Sigmoid colon (tissue), 4 donors: Measurements from ENCODE around the gene SF1.

ENCODE experiments used
- CTCF ChIP-seq, 4 experiments: fragments of 450-650 bp in 3 of 4; fragments of 200-600 bp in 1 of 4; IDR thresholded peaks; one replicate each; pipeline ENCODE4 v1.5.1; 2016 to 2019; ENCODE audit warnings: antibody characterized with exemption in 4 of 4, mild to moderate bottlenecking in 3 of 4, moderate library complexity in 2 of 4
- EP300 ChIP-seq, 4 donors: sonication (generic); formaldehyde crosslinking; IDR thresholded peaks; one replicate each; pipeline ENCODE4 v1.6.1; 2017; ENCODE audit warnings: antibody characterized with exemption in 4 of 4
- POLR2A ChIP-seq, 2 donors: fragments of 450-650 bp; IDR thresholded peaks; one replicate each; pipeline ENCODE4 v1.6.1; 2016; ENCODE audit warnings: antibody characterized with exemption in 2 of 2, mild to moderate bottlenecking in 2 of 2, moderate library complexity in 2 of 2
- POLR2AphosphoS5 ChIP-seq, 4 donors: sonication (generic); formaldehyde crosslinking; IDR thresholded peaks; one replicate each; pipeline ENCODE4 v1.6.1; 2017; ENCODE audit warnings: antibody characterized with exemption in 4 of 4

- TF ChIP-seq CTCF (IDR thresholded peaks at IDR 0.05) (no peak), EP300 (IDR thresholded peaks at IDR 0.05) (no peak), POLR2A (IDR thresholded peaks at IDR 0.05) (no peak), POLR2AphosphoS5 (IDR thresholded peaks at IDR 0.05) (no peak)
Observed at GRCh38 chr11:64788321-64789215, 10.2 kb upstream of the SF1 start.
